Right hindlimb (tissue), 1 donor: ENCODE measurements around the gene PHF20.
"Not testable (repeated sequence)": the region's sequence is repeated elsewhere in the genome, so short reads cannot be mapped to it uniquely, and the experiment has no call there.

Experiments used
- DNase-seq: peaks from one replicate; pipeline ENCODE4 v3.0.0-alpha.2; 2018

The PHF20 gene

DNA sequence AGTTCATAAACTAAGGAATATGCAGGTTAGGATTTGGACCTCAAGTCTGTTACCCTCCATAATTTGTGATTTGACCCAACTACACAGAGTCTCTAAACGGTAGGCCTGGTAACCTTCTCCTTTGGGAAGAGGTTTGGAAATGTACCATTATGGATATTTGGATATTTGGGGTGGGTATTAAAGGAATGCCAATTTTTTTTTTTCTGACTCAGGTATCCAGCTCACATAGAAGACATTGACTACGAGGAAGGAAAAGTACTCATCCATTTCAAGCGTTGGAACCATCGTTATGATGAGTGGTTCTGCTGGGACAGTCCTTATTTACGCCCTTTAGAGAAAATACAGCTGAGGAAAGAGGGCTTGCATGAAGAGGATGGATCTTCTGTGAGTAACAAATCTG lies 70.5 kb downstream of the PHF20 start:
- no peak for DNase-seq

DNA sequence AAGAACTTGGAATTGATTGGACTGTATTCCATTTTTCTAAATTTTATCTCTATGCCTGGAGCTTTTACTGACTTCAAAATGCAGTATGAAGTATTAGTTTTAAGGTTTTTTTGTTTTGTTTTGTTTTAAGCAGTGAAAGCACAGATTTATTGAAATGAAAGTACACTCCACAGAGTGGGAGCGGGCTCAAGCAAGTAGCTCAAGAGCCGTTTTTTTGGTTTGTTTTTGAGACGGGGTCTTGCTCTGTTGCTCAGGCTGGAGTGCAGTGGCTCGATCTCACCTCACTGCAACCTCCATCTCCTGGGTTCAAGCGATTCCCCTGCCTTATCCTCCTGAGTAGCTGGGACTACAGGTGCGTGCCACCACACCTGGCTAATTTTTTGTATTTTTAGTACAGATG lies 72.1 kb downstream of the PHF20 start:
- DNase-seq = not testable (repeated sequence)

DNA sequence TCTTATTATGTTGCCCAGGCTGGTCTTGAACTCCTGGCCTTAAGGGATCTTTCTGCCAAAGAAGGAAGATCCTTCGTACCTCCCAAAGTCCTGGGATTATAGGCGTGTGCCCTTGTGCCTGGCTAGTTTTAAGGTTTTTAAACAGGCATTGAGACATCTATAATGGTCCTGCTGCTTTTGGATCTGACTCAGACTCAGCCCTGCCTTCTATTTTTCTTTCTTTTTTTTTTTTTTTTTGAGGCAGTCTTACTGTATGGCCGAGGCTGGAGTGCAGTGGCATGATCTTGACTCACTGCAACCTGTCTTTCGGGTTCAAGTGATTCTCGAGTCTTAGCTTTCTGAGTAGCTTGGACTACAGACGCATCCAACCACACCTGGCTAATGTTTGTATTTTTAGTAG lies 73.7 kb downstream of the PHF20 start:
- DNase-seq = no peak

DNA sequence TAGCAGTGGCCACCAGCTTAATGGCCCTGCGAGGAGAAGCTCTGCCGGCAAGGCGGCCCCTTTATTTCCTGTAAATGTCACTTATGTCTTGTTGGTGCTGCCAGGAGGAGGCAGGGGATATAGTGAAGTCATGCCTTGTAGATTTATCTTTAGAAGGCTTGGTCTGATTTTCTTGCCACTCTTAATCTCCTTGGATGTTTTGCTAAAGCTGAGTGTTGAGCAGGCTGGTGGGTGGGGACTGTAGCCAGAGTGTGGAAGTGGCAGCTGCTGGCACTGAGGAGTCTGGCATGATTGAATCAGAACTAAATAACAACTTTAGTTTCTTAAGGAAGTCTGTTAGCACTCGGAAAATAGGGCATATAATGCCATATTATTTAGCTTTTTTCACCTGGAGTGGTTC lies 77.9 kb downstream of the PHF20 start:
- DNase-seq = no peak

DNA sequence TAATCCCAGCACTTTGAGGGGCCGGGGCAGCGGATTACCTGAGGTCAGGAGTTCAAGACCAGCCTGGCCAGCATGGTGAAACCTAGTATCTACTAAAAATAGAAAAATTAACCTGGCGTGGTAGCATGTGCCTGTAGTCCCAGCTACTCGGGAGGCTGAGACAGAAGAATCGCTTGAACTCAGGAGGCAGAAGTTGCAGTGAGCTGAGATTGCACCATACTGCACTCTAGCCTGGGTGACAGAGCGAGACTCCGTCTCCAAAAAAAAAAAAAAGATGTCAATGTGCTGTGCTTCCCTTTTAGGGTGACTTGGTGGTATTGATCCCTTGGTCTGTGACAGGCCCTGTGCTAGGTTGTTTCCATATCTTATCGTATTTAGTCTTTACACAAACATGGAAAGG lies 79.8 kb downstream of the PHF20 start:
- not testable (repeated sequence) for DNase-seq

DNA sequence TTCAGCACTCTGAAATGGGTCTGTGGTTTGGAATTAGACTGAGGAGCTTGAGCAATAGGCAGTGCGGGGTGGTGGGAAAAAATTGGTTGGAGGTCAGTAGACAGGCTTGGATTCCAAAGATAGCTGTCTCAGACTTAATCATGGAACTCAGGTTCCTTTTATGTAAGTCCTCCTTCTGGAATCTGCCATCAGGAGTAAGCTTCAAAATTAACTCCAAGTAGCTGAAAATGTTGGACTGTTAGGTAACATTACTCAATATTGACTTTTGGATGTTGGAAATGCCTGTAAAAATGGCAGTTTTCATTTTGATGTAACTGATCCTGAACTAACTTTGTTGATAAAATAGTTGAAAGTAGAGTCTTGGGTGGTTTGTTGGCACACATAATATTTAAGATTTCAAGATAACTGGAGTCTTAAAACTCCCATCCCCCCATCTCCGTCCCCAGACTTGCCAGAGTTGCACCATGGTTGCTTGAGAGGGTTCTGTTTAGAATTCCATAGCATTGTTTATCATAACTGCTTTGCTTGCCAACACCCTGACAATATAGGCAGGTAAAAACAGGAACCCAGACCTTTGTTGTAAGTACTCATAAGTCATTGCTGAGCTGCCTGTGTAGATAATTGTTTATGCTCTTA lies 83.0 kb downstream of the PHF20 start:
- no peak for DNase-seq

DNA sequence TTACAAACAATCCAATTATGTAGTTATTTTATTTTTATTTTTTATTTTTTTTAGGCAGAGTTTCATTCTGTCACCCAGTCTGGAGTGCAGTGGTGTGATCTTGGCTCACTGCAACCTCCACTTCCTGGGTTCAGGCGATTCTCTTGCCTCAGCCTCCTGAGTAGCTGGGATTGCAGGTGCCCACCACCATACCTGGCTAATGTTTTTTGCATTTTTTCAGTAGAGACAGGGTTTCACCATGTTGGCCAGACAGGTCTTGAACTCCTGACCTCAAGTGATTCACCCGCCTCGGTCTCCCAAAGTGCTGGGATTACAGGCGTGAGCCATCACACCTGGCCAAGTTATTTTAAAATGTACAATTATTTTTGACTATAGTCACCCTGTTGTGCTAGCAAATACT lies 83.8 kb downstream of the PHF20 start:
- DNase-seq = not testable (repeated sequence)

DNA sequence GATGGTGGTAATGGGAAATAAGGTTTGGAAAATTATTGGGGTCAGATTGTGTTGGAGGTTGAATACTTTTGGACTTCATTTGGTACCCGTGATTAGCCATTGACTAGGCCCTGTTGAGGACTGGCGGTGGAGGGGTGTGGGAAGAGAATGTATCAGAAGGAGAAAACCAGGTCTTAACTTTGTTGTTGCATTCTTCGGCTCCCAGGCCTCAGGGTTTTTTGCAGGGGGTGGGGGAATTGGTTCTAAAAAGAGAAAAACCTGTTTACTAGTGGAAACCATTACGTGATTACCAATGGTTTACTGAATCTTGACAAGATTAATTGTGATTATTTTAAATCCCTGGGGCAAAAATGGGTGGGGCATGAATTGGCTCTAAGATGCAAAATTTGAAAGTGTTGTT lies 85.1 kb downstream of the PHF20 start:
- DNase-seq = no peak

DNA sequence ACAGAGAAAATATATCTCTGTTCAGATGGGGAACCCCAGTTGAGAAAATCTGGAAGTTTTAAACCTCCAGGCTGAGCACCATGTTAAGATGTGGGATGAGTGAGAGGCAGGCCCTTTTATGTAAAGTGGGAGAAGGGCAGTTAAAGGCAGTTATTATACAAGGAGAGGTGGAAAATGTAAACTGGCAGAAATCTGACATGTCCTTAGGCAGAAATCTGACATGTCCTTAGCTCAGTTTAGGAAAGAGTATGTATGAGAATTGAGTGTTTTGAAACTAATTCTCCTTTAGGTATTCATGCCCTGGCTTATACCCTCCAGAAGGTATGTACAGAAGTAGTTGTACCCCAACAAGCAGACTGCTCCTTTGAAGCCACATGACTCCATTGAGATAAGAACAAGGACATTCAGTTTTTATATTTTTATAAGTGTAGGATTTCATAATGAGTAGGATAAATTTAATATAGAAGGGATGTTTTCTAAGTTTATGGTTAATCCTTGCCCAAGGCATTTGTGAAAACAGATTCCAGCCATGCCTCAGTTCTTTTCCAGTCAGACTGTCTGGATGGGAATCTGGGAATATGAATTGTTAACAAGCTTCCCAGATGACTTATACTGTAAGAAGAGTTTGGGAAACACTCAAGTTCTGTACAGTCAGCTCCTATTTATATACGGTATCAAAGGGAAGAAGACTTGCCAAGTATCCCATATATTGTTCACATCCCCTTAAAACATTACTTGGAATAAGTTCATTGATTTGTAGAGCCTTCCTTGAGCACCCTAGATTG lies 94.8 kb downstream of the PHF20 start:
- no peak for DNase-seq

DNA sequence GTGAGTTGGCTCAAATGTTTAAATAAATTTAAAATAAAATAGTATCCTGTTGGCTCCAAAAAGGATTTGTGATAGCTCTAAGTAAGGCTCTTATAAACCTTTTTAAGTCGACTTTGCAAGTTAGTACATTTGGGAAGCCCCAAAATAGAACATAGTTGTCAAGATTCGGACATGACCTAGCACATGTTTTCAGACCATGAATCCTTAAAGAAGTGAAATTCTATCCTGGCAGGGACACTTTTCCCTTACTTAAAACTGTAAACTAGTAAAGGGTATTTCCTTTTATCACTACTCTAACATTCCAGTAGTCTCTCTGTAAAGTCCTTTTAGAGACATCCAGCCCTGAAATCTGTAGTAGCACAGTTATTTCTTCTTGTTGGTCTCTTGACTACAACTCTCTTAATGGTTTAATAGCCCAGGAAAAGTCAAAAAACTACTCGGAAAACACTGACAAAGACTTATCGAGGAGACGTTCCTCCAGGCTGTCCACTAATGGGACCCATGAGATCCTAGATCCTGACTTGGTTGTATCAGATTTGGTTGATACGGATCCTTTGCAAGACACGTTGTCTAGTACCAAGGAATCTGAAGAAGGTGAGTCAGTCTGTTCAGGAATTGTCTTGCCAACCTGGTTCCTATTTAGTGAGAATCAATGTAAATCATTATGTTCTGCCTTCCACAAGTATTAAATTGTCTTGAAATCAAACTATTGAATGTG lies 98.9 kb downstream of the PHF20 start:
- DNase-seq = no peak

DNA sequence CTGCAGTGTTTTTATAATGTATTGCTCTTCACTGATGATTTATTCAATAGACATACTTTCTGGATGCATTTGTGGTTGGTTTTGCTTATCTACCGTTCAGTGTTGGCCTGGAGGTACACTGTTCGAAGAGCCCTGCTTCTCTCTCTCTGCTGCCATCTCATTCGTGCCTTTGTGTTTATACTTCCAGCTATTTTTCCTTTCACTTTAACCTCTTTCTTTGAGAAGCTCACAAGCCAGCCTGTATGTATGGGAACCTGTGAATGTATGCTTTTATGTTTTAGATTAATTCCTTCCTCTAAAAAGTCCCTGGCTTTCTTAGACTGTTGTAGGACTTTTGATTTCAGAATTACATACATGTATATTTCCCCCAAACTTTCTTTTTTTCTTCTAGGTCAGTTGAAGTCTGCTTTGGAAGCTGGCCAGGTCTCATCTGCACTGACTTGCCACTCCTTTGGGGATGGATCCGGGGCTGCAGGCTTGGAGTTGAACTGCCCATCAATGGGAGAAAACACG lies 99.5 kb downstream of the PHF20 start:
- DNase-seq = no peak

DNA sequence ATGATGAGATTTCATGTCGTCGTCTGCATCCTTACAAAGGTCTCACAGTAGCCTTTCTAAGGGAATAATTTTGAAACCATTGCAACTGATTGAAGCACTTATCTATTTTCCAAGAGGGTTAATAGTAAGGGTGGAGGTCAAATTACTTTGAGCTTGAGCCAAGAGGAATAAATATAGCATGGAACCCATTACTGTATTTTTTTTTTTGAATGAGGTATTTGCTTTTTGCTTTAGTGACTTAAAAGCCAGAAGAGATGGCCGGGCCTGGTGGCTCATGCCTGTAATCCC lies 104.2 kb downstream of the PHF20 start:
- no peak for DNase-seq

DNA sequence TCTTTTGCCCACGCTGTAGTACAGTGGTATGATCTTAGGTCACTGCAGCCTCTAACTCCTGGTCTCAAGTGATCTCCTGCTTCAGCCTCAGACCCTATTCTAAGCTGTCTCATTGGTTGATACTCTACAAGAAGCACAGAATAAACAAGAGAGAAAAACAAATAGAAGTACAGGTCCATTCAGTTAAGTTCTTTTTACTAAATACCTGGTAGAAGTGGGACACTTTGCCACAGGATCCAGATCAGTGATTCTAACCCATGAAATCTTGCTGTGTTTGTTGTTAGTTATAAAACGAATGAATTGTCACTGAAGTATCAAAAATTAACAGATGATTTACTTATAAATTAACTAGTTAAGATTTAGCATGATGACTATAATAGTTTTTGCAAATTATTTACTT lies 105.8 kb downstream of the PHF20 start:
- DNase-seq = no peak

DNA sequence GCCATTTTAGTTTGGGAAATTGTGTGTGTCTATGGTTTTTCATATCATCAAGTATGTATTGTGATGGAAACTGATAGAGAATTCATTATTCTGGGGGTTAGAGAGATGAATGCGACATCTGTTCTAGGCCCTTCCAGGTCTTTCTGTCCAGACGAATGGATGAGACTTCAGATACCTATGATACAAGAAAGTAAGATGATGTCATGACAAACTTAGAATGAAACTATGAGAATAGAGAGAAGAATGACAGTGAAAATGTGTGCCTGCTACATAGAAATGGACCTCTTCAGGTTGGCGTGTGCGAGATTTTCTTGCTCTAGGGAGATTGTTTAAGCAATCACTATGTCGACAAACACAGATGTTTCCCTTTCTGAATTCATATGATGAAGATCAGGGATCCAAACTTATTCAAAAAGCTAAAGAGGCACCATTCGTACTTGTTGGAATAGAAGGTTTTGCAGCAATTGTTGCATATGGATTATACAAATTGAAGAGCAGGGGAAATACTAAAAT lies 106.4 kb downstream of the PHF20 start:
- DNase-seq = no peak

DNA sequence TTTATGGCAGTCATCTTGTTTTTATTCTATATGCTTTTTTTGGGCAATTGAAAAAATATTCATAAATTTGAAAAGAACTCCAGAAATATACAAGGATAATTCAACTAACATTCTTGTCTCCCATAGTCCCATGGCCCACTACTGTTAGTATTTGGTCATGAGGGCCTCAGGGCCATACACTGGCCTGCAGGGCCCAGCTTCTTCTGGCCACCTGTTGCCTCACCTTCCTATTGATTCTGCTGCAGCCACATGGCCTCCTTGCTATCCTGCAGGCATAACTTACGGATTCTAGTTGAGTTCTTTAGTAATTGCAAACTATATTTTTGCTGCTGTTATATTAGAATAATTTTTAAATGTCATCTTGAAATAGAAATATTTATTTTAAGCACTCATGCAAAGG lies 109.9 kb downstream of the PHF20 start:
- DNase-seq = no peak

DNA sequence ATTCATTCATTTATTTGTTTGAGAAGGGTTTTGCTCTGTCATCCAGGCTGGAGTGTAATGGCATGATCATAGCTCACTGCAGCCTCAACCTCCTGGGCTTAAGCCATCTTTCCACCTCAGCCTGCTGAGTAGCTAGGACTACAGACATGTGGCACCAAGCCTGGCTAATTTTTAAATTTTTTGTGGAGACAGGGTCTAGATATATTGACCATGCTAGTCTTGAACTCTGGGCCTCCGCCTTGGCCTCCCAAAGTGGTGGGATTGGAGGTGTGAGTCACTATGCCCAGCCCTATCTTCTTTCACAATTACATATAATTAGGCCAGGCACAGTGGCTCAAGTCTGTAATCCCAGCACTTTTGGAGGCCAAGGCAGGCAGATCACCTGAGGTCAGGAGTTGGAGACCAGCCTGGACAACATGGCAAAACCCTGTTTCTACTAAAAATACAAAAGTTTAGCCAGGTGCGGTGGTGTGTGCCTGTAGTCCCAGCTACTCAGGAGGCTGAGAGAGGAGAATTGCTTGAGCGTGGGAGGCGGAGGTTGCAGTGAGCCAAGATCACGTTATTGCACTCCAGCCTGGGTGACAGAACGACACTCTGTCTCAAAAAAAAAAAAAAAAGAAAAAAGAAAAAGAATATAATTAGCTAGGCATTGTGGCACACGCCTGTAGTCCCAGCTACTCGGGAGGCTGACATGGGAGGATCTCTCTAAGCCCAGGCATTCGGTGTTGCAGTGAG lies 110.8 kb downstream of the PHF20 start:
- DNase-seq = not testable (repeated sequence)

DNA sequence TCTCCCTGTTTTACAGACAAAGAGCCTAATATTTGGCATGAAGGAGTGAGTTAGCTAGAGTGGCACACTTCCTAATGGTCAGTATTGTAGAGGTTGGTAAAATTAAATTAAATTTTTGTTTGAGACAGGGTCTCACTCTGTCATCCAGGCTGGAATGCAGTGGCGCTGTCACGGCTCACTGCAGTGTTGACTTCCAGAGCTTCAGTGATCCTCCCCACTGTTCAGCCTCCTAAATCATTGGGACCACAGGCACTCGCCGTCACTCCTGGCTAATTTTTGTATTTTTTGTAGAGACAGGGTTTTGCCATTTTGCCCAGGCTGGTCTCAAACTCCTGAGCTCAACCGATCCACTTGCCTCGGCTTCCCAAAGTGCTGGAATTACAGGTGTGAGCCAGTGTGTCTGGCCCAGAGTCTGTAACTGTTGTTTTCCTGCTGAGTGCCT lies 111.5 kb downstream of the PHF20 start:
- DNase-seq = no peak

DNA sequence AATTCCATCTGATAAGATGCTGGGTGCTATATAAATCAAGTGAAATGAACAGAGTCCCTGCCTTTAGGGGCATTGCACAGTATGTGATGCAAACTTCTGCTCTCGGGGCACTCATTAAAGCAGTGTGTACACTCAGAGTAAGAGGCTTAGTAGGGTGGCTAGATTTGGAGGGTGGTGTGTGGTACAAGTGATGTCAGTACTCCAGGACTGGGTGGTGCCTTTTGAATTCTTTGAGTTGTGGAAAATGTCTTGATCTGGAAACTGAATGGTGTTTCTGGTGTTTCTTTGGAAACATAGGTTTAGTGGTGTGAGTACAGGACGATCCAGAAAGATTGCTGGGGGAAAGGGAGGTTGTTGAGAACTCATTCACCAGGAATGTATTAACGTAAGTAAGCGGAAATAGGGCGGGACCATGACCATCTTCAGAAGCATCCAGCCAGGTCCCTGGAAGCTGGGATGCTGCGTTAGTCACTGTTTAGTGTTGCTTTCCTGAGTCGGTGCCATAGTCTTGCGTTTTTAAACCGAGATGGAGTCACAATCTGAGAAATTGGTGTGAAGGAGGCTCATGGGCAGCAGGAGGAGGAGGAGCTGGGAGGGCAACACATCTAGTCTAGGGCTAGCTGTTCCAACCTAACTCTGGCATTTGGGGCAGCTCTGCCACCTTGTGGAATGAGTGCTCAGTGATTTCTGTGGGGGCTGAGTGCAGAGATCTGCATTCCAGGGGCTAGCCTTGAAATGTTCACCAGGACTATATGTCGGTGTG lies 112.1 kb downstream of the PHF20 start:
- peak; percentile 77 for DNase-seq

DNA sequence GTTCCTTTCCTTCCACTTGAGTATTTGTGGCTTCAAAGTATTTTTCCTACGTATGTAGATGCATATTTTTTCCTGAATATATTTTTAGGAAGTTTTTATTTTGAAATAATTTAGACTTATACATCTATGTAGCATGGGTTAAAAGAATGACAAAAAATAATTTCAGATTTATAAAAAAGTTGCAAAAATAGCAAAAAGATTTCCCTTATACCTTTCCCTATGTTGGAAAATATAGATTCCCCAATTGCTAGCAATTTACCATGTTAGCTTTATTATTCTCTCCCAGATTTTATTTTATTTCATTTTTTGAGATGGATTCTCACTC lies 112.7 kb downstream of the PHF20 start:
- no peak for DNase-seq

DNA sequence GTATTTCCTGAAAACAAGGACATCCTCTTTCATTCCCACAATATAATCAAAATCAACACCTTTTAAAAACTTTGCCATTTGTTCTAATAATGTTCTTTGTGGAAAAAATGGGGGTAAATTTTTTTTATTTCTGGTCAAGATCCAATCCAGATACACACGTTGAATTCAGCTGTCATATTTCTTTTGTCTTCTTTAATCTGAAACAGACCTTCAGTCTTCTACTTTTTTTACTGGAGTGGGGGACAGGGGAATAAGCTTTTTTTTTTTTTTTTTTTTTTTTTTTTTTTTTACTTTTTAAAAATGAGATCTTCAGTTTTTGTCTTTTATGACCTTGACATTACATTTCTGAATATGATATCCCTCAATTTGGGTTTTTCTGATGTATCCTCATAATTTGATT lies 113.4 kb downstream of the PHF20 start:
- DNase-seq = no peak

DNA sequence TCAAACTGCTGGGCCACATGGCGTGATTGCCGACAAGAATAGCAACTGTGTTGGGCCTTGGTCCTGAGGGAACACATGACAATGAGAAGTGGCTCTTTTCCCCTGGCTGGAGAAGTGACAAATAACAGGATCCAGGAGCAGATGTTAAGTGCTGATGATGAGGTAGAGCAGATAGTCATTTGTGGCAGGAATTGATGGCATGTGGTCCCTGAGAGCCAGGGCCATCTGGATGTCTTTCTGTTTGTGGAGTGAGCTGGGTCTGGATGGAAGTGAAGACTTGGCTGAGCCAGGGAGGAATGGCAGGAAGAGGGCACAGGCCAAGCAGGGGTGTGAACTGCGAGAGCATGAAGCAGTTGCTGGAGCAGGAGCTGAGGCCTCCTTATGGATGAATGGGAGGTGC lies 114.7 kb downstream of the PHF20 start:
- DNase-seq = no peak

DNA sequence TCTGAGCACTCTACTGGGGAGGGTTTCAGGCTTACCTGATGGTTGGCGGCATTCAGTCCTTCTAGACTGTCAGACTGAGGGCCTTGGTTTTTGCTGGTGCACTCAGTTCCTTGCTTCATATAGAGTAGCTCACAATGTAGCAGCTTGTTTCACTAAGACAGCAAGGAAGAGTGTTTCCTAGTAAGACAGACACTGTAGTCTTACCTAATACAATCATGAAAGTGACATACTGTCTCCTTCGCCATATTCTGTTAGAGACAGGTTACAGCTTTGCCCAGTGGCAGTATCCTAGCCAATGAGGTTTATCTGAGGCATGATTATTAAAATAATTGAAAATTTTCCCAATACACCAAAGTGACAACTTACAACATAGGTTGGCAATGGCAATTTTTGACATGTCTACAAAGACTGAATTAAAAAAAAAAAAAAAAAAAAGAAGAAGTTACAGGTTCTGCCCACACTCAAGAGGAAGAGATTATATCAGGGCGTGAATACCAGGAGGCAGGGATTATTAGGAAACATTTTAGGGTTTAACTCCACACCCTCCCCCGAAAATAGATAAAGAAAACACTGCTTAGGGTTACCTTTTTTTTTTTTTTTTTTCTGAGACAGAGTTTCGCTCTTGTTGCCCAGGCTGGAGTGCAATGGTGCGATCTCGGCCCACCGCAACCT lies 115.7 kb downstream of the PHF20 start:
- no peak for DNase-seq
